Activated T-helper 17 cell treated with anti-CD3 and anti-CD28 coated beads, Interleukin-2, amount 50 U/mL, for 72 hours (primary cell): ENCODE results near the gene MEF2D. TPM values are rescaled to one million over a fixed set of nuclear protein-coding genes. Genes with fewer than 3 reads are reported as not detected.

Source experiments
- total RNA-seq, 2 donors: library from RNA; stranded (reverse); gene quantifications; one replicate each; pipeline ENCODE4 v1.2.3, GENCODE V29; 2022

Gene MEF2D
- total RNA-seq, 2 donors from 2014 or later: 34.4 to 68.5 TPM

Other genes with a start within 250 kb of the MEF2D start
- gene SMG5, start 217.9 kb downstream of the MEF2D start, total RNA-seq: 10 to 100 TPM; 75.7 to 93.7 TPM
- 10 to 100 TPM; 13.7 to 14.5 TPM for gene TMEM79, start 216.4 kb downstream of the MEF2D start, total RNA-seq
- 10 to 100 TPM; 18.3 to 19.1 TPM for gene GLMP, start 205.1 kb downstream of the MEF2D start, total RNA-seq
- gene VHLL, start 201.5 kb downstream of the MEF2D start, total RNA-seq: under 1 TPM; 0.42 to 0.52 TPM
- gene CCT3, start 162.5 kb downstream of the MEF2D start, total RNA-seq: 100 to 1,000 TPM; 185 to 405 TPM
- 1 to 10 TPM in 1 of 2 donors, not detected in 1; 1.1 TPM for gene TSACC, start 162.2 kb downstream of the MEF2D start, total RNA-seq
- gene RHBG, start 131.6 kb downstream of the MEF2D start, total RNA-seq: not detected
- 1 to 10 TPM; 8.7 to 9.4 TPM for gene IQGAP3, start 71.8 kb upstream of the MEF2D start, total RNA-seq
- gene TTC24, start 78.9 kb upstream of the MEF2D start, total RNA-seq: under 1 TPM in 1 of 2 donors, not detected in 1; 0.79 TPM
- 10 to 100 TPM; 56.2 to 74.7 TPM for gene NAXE, start 91.0 kb upstream of the MEF2D start, total RNA-seq
- 10 to 100 TPM; 21.3 to 51.8 TPM for gene GPATCH4, start 100.7 kb upstream of the MEF2D start, total RNA-seq
- 1 to 10 TPM in 1 of 2 donors, under 1 TPM in 1; 0.30 to 1.5 TPM for gene HAPLN2, start 118.6 kb upstream of the MEF2D start, total RNA-seq
- not detected for gene BCAN, start 141.3 kb upstream of the MEF2D start, total RNA-seq
- under 1 TPM in 1 of 2 donors, not detected in 1; 0.05 TPM for gene NES, start 176.6 kb upstream of the MEF2D start, total RNA-seq
- gene CRABP2, start 204.8 kb upstream of the MEF2D start, total RNA-seq: 1 to 10 TPM; 2.2 to 4.4 TPM
- gene METTL25B, start 227.7 kb upstream of the MEF2D start, total RNA-seq: 10 to 100 TPM; 29.0 to 51.6 TPM
- gene ISG20L2, start 228.0 kb upstream of the MEF2D start, total RNA-seq: 10 to 100 TPM; 38.8 to 74.9 TPM
- 10 to 100 TPM; 58.8 to 67.0 TPM for gene MRPL24, start 240.3 kb upstream of the MEF2D start, total RNA-seq